HG03025 (cell line): ENCODE results near the gene ERBB4.

ENCODE experiments used
- ATAC-seq: cut with Tn5 transposase; IDR thresholded peaks from one replicate; pipeline ENCODE4 v1.9.1; 2021; ENCODE audit warnings: mild to moderate bottlenecking, moderate library complexity; ENCODE audit not compliant: unreplicated experiment, low FRiP score

ERBB4 gene

DNA sequence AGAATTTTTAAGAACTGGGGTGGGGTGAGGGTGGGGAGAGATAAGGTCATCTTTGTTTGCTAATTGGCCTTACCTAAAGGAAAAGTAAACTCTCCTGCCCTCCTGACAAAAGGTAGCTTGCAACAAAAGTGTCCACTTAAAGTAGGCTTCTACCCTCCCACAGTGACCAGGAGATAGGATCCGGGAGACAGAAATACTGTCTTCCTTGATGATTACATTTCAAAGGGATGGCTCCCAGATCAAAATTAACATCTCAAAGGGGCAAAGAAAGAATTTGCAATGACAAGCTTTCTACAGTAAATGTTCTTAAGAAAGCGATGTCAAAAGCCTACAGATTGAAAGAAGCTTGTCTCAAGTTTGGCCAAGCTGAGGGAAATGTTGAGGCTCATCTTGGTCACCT lies 1206.9 kb downstream of the ERBB4 start:
- ATAC-seq, result no peak

DNA sequence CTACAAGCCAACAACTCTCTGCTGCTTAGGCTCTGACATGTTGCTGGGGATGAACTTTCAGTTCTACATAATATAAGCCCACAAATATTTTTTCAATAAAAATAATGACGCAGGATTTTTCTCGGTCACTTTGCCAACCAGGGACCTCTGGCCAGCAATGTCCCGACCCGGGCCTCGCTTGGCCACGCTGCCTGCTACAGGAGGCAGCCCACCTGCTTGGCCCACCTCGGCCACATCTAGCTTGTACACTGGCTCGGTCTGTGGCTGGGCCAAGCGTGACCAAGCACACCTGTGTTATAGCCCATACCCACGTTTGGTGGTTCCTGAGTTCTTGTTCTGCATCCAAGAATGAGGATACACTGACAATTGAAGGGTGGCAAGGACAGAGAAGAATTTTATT lies 1208.7 kb downstream of the ERBB4 start:
- no peak for ATAC-seq

DNA sequence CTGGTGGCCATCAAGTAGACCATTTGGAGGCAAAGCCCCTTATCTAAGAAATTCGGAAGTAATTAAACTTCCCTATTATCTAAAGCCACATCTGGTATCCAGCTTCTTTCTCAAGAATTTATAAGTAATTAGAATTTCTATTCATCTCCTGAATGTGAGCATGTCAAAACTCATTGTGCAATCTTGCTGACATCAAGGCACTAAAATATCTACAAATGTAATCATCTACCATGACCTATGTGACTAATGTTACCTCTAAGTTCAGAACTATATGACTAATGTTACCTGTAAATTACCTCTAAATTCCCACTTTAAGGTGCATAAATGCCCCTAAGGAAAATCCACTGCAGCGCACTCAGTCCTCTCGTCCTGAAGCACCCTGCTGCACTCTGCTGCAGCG lies 1209.2 kb downstream of the ERBB4 start:
- ATAC-seq, result no peak

DNA sequence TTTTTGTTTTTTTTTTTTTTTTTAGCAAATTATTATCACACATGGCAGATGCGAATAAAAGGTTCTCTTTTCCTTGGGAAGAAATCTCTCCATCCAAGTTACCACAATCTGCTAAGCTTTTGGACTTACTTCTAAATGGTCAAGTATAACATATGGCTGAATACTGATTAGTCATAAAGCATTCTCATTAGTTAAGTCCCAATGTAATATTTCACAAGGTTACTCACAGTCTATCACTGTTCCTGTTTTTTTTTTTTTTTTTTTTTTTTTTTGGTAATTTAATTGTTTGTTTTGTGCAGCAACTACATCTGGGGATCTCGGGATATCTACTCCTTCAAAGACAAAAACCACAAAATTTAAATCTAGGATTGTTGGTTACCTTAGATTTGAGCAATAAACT lies 1210.5 kb downstream of the ERBB4 start:
- ATAC-seq, result no peak
